Neural progenitor cell (in vitro differentiated cells): ENCODE results near the gene CHST3. TPM values are rescaled to one million over a fixed set of nuclear protein-coding genes. Genes with fewer than 3 reads are reported as not detected.

Source experiments
- DNase-seq: peaks from one replicate; pipeline ENCODE4 v3.0.0-alpha.2; 2016; ENCODE audit warnings: low spot score
- H2AFZ ChIP-seq: fragments of 200-600 bp; sonication (generic); replicated peaks from 2 replicates; pipeline ENCODE4 v1.6.1; 2016; ENCODE audit warnings: antibody characterized with exemption
- H3F3A ChIP-seq: fragments of 200-600 bp; sonication (generic); 2 replicates; pipeline ENCODE4 v1.6.1; 2016; ENCODE audit warnings: antibody characterized with exemption, low read depth
- H3K27ac ChIP-seq: fragments of 200-600 bp; sonication (generic); 2 replicates; pipeline ENCODE4 v1.5.1; 2016; ENCODE audit warnings: mild to moderate bottlenecking
- H3K27me3 ChIP-seq: fragments of 200-600 bp; sonication (generic); 2 replicates; pipeline ENCODE4 v1.6.1; 2016; ENCODE audit warnings: mild to moderate bottlenecking, moderate library complexity
- H3K36me3 ChIP-seq: fragments of 200-600 bp; sonication (generic); 2 replicates; pipeline ENCODE4 v1.5.1; 2016
- H3K4me1 ChIP-seq: fragments of 200-600 bp; sonication (generic); 2 replicates; pipeline ENCODE4 v1.6.1; 2016; ENCODE audit warnings: mixed run types
- H3K4me2 ChIP-seq: fragments of 200-600 bp; sonication (generic); 2 replicates; pipeline ENCODE4 v1.6.1; 2016
- H3K4me3 ChIP-seq: fragments of 200-600 bp; sonication (generic); 2 replicates; pipeline ENCODE4 v1.5.1; 2016
- H3K79me2 ChIP-seq: fragments of 200-600 bp; sonication (generic); 2 replicates; pipeline ENCODE4 v1.6.1; 2016; ENCODE audit warnings: low read depth
- H3K9ac ChIP-seq: fragments of 200-600 bp; sonication (generic); 2 replicates; pipeline ENCODE4 v1.6.1; 2016
- H3K9me3 ChIP-seq: fragments of 200-600 bp; sonication (generic); 2 replicates; pipeline ENCODE4 v1.5.1; 2016; ENCODE audit warnings: low read depth
- H4K20me1 ChIP-seq: fragments of 200-600 bp; sonication (generic); 2 replicates; pipeline ENCODE4 v1.6.1; 2016; ENCODE audit warnings: low read depth
- H3K27ac Mint-ChIP-seq: 3 replicates; pipeline ENCODE4 v1.8.0; 2021; ENCODE audit warnings: mixed read lengths
- H3K27me3 Mint-ChIP-seq: 2 replicates; pipeline ENCODE4 v1.8.0; 2022; ENCODE audit warnings: low read depth, mild to moderate bottlenecking, inconsistent platforms, moderate library complexity, mixed read lengths; ENCODE audit not compliant: insufficient read depth
- H3K36me3 Mint-ChIP-seq: 3 replicates; pipeline ENCODE4 v1.8.0; 2021; ENCODE audit warnings: mixed read lengths
- H3K4me1 Mint-ChIP-seq: 3 replicates; pipeline ENCODE4 v1.8.0; 2021; ENCODE audit warnings: mixed read lengths
- H3K4me3 Mint-ChIP-seq: 3 replicates; pipeline ENCODE4 v1.8.0; 2021; ENCODE audit warnings: mild to moderate bottlenecking, moderate library complexity, mixed read lengths
- H3K9me3 Mint-ChIP-seq: 3 replicates; pipeline ENCODE4 v1.8.0; 2020; ENCODE audit warnings: mixed read lengths
- CTCF ChIP-seq: fragments of 200-600 bp; sonication (generic); IDR thresholded peaks from 2 replicates; pipeline ENCODE4 v1.5.1; 2017; ENCODE audit warnings: antibody characterized with exemption, mild to moderate bottlenecking
- EZH2 ChIP-seq: fragments of 200-600 bp; sonication (generic); IDR thresholded peaks from 2 replicates; pipeline ENCODE4 v1.6.1; 2017; ENCODE audit warnings: antibody characterized with exemption, mild to moderate bottlenecking, moderate library complexity
- EZH2phosphoT487 ChIP-seq: fragments of 200-600 bp; sonication (generic); IDR thresholded peaks from 2 replicates; pipeline ENCODE4 v1.6.1; 2017; ENCODE audit warnings: antibody characterized with exemption
- total RNA-seq: library from RNA; depleted of rRNA; stranded (reverse); fragments of >200 nt; gene quantifications from 2 replicates; pipeline ENCODE4 v1.2.3, GENCODE V29; 2015; ENCODE audit warnings: low replicate concordance

The CHST3 gene
- total RNA-seq, 1 donor from 2014 or later = 9.1 TPM

- no peak for TF ChIP-seq EZH2phosphoT487
- no peak for TF ChIP-seq EZH2
- no peak for TF ChIP-seq CTCF
- Mint-ChIP-seq H3K27me3 (peaks cover 16% of the 10 kb centered on the region), H3K4me3 (no peak overlapping the region), H3K4me1 (peaks cover 26% of the 10 kb centered on the region), H3K9me3 (peaks cover 8% of the 10 kb centered on the region), H3K27ac (no peak overlapping the region), H3K36me3 (no peaks in the 10 kb centered on the region)
- no peaks in the 10 kb centered on the region for H3F3A ChIP-seq
- H3K27me3 ChIP-seq = no peaks in the 10 kb centered on the region
- no peak overlapping the region for H3K4me3 ChIP-seq
- no peak overlapping the region for H2AFZ ChIP-seq
- no peak for DNase-seq
- peaks cover 3% of the 10 kb centered on the region for H3K4me1 ChIP-seq
- no peak overlapping the region for H3K4me2 ChIP-seq
- H3K9ac ChIP-seq = no peak overlapping the region
- H3K79me2 ChIP-seq = no peaks in the 10 kb centered on the region
- H3K36me3 ChIP-seq = no peaks in the 10 kb centered on the region
- H4K20me1 ChIP-seq = no peaks in the 10 kb centered on the region
- H3K27ac ChIP-seq = no peak overlapping the region
- no peaks in the 10 kb centered on the region for H3K9me3 ChIP-seq
These were observed 89.5 kb downstream of the CHST3 start for GRCh38 chr10:72053690-72054089.

DNA sequence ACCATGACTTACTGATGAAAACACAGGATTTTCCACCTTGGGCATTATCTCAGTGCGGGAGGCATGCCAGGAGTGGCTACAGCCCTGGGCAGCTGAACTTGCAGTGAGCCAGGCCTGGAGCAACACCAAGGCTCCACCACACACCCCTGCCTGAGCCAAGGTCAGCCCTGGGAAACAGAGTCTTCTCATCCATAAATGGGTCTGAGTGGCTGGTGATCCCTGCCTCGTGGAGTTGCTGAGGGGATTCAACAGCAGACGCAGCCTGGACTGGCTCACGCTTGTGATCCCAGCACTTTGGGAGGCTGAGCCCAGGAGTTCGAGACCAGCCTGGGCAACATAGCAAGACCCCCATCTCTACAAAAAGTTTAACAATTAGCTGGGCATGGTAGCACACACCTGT, 91.9 kb downstream of the CHST3 start:
- no peaks in the 10 kb centered on the region for H3F3A ChIP-seq
- peaks cover 34% of the 10 kb centered on the region for H3K4me1 Mint-ChIP-seq

GRCh38 chr10:72056932-72057751, 92.9 kb downstream of the CHST3 start:
- peaks cover 11% of the 10 kb centered on the region for H3K27me3 Mint-ChIP-seq
- DNase-seq = no peak
- no peak overlapping the region for H3K9ac ChIP-seq
- no peaks in the 10 kb centered on the region for H3K36me3 Mint-ChIP-seq
- H3K9me3 Mint-ChIP-seq = no peaks in the 10 kb centered on the region
- H3K27me3 ChIP-seq = no peaks in the 10 kb centered on the region
- no peaks in the 10 kb centered on the region for H3K79me2 ChIP-seq
- H4K20me1 ChIP-seq = no peaks in the 10 kb centered on the region
- no peaks in the 10 kb centered on the region for H3K36me3 ChIP-seq
- TF ChIP-seq EZH2 (no peak), CTCF (no peak), EZH2phosphoT487 (no peak)
- H3K4me2 ChIP-seq = no peak overlapping the region
- no peak overlapping the region for H3K4me3 Mint-ChIP-seq
- H3K27ac Mint-ChIP-seq = peak overlapping the region; percentile 42
- no peak overlapping the region for H3K27ac ChIP-seq
- peaks cover 43% of the 10 kb centered on the region for H3K4me1 Mint-ChIP-seq
- no peak overlapping the region for H3K4me3 ChIP-seq
- no peak overlapping the region for H2AFZ ChIP-seq
- H3K9me3 ChIP-seq = no peaks in the 10 kb centered on the region
- peaks cover 7% of the 10 kb centered on the region for H3K4me1 ChIP-seq
- no peaks in the 10 kb centered on the region for H3F3A ChIP-seq

More for the DNA sequence above, 91.9 kb downstream of the CHST3 start:
- Histone ChIP-seq H3K9me3 (no peaks in the 10 kb centered on the region), H3K36me3 (no peaks in the 10 kb centered on the region), H3K27me3 (no peaks in the 10 kb centered on the region), H3K27ac (no peak overlapping the region), H3K4me2 (no peak overlapping the region), H3K4me3 (no peak overlapping the region), H3K4me1 (peaks cover 4% of the 10 kb centered on the region), H4K20me1 (no peaks in the 10 kb centered on the region), H3K9ac (no peak overlapping the region), H2AFZ (no peak overlapping the region), H3K79me2 (no peaks in the 10 kb centered on the region)
- no peak overlapping the region for H3K27ac Mint-ChIP-seq
- peaks cover 11% of the 10 kb centered on the region for H3K27me3 Mint-ChIP-seq
- DNase-seq = no peak
- H3K36me3 Mint-ChIP-seq = no peaks in the 10 kb centered on the region
- H3K9me3 Mint-ChIP-seq = no peaks in the 10 kb centered on the region
- no peak for TF ChIP-seq EZH2phosphoT487
- no peak overlapping the region for H3K4me3 Mint-ChIP-seq

DNA sequence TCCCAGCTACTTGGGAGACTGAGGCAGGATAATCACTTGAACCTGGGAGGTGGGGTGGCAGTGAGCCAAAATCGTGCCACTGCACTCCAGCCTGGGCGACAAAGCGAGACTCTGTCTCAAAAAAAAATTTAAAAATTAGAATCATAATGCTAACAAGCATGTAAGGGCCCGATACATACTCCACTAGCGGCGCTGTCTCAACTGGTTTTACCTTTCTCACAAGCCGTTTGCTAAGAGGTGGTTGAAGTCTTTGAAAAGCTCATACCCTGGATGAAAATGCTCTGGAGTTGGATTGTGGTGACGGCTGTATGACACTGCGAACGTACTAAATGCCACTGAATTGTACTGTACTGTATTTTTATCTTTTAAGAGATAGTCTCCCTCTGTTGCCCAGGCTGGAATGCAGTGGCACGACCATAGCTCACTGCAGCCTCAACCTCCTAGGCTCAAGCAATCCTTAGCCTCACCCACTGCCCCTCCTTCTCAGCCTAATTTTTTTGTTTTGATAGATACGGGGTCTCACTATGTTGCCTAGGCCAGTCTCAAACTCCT, 94.2 kb downstream of the CHST3 start:
- Mint-ChIP-seq H3K9me3 (no peaks in the 10 kb centered on the region), H3K27me3 (peaks cover 5% of the 10 kb centered on the region), H3K4me3 (no peak overlapping the region), H3K36me3 (no peaks in the 10 kb centered on the region), H3K27ac (peak overlapping the region; percentile 62), H3K4me1 (peaks cover 51% of the 10 kb centered on the region)
- no peaks in the 10 kb centered on the region for H3K27me3 ChIP-seq
- H3F3A ChIP-seq = no peaks in the 10 kb centered on the region
- H3K4me3 ChIP-seq = no peak overlapping the region
- H4K20me1 ChIP-seq = no peaks in the 10 kb centered on the region
- no peak overlapping the region for H3K27ac ChIP-seq
- H2AFZ ChIP-seq = no peak overlapping the region
- H3K4me2 ChIP-seq = no peak overlapping the region
- H3K9ac ChIP-seq = no peak overlapping the region
- TF ChIP-seq EZH2phosphoT487 (no peak), EZH2 (no peak), CTCF (no peak)
- H3K4me1 ChIP-seq = peaks cover 7% of the 10 kb centered on the region
- DNase-seq = no peak
- H3K79me2 ChIP-seq = no peaks in the 10 kb centered on the region
- no peaks in the 10 kb centered on the region for H3K9me3 ChIP-seq
- H3K36me3 ChIP-seq = no peaks in the 10 kb centered on the region
